SHP77 (cell line): ENCODE measurements around the gene RIGI.
"Not testable (repeated sequence)": the region's sequence is repeated elsewhere in the genome, so short reads cannot be mapped to it uniquely, and the experiment has no call there.

Experiments
- DNase-seq, 2 experiments: peaks; one replicate each; lab custom pipeline; 2025; lab: John Stamatoyannopoulos, UW

Gene RIGI

DNA sequence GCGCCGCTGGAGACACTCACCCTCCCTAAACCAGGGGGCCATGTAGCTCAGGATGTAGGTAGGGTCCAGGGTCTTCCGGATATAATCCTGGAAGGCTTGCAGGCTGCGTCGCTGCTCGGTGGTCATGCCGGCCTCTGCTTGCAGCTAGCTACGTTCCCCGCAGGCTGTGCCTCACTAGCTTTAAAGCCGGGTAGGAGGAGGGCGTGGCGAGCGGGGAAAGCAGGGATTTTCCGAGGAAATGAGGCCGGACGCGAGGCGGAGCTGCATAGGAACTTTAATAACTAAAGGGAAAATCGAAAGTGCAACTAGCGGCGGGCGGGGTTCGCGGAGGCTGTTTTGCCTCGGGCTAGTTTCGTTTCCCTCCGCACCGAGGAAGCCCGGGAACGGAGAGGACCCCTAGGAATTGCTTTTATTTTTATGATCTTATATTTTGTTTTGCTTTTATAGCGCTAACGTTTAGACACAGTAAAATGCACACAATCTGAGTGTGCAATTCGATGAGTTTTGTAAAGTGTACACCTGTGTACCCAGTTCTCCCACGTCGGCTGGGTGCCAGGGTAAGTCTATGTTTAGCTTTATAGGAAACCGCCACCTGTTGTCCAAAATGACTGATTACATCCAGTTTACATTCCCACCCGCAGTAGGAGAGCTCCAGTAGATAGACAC is at the start of gene RIGI:
Gene RIGI, minus strand, starts transcription at position 156 of the 666 bp plus-strand sequence. Its CDS starts 30 bp downstream, at position 126.
- peak; percentile 50 to 72 for DNase-seq

DNA sequence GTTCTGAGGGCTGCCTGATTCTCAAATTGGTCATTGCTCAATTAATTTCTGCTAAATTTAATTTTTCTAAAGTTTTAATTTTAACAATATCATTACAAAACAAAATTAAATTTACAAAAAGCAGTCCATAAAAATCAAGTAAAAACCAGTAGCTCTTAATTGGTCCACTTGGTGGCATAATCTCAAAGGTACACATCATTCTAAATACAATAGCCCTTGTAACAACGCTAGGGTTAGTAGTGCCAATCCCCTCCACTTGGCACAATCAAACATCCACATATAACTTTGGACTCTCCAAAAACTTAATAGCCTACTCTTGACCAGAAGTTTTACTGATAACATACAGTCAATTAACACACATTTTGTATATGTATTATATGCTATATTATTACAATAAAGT is 48.9 kb upstream of the RIGI start:
- DNase-seq = no peak

DNA sequence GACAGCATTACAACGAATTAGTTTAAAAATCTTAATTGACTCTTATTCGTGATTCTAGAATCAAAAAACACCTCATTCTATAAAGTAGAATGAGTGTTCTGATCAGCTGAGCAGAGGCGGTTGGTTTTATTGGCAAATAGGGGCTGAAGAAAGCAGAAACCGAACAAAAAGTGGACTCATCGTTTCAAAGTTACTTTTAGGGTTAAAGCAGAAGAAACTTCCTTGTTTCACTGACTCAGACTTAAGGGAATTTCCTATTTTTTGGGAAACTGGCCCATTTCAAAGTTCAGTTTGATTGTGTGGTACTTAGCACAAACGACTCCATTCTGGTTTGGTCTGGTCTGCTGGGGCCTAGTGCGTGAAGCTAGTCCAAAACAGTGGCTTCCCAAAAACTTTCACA is 47.8 kb upstream of the RIGI start:
- DNase-seq = no peak

DNA sequence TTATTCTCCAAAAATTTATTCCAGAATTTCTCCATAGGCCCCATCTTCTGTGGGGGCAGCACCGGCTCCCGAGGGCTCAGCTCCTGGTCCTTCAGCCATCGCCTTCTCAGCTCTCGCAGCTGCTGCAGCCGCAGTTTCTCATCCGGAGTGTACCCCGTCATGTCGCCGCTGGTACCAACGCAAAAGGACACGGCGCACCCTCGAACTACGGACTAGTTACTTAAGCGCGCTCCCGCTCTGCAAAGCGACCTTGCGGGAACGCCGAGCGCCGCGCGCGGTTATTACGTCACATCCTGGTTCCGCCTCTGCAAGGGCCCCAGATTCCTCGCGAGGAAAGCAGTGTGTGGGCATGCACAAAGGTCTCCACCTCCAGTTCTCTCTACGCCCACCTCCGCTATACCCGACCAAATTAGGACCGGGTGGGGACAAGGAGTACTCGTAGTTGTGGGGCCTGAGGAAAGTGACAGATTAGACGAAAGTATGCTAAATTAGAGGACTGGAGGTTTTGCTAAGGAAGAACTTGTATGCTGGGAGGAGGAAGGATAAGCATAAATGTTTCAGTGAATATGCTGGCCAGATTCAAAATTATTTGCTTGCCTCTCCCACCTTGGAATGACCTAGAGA is 47.0 kb upstream of the RIGI start, which contains the start of gene NDUFB6:
Gene NDUFB6, minus strand, starts transcription at position 260 of the 624 bp plus-strand sequence. Its CDS starts 99 bp downstream, at position 161.
- DNase-seq = peak; percentile 75 to 85

DNA sequence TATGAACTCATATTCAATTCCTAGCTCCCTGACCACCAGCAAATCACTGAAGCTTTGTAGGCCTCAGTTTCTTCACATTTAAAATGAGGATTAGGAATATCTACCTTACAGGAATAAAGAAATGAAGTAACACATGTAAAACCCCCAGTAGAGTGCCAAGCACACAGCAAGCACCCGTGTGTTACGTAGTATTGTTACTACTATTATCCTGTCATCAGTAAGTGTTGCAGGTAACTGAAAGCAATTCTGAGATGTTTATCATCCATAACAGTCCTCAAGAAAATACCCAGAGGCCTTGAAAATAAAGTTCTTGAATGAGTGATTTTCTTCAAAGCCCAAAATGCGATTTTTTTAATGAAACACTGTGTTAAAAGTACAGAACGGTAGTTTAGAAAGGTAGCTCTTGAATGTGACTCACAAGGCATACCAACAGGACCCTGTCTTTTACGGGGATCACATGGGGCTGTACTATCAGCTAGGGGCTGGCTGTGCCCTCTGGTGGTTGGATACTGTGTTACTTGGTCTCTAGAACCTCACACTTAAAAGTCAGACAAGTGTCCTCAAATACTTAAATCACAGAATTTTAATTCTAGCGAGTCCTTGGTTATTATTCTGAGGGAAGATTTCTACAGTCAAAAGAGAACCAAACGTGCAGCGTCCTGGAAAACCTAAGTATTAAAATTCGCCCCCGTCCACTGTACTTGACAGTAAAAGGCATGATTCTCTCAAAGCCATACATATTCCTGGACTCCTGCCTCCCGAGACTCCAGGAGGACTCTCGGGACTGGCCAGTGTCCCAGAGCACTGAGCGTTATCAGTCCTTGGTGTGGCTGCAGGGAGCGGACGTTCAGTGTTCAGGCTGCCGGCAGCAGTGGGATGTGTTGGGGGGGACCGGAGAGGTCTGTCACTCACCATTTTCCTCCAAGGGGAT is 46.2 kb upstream of the RIGI start:
- peak; percentile 12 to 23 for DNase-seq

DNA sequence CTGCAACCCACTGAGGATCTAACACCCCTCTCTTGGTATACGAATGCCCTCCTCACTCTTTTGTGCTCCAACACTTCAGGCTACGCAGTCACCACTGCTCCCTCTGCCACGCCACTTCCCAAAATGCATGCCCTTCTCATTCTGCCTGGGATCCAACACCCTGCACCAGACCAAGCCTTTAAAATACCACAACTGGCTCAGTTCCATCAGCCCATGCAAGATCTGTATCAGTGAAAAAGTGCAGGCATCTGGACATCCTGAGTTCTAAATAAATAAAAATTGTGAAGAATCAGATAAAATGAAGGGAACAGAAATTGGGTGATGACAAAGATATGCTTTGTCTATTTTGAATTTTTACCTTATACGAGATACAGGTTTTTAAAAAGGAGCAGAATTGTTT is 44.3 kb upstream of the RIGI start:
- DNase-seq = no peak

DNA sequence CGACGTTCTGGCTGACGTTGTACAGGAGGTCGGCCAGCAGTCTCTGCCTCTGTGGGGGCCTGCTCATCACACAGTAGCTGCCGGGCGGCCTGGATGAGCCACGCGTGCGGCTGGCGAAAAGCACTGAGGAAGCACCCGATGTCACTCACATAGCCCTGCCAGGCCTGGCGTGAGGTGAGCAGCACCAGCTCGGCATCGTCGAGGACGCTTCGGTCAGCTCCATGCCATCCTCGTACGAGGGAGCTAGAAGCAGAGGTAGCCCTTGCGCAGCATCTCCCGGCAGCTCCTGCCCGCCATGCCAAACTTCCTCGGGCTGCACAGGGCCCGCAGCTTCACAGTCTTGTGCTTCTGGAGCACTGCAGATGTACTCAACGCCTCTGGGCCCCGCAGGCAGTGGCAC is 40.8 kb upstream of the RIGI start:
- DNase-seq = no peak

DNA sequence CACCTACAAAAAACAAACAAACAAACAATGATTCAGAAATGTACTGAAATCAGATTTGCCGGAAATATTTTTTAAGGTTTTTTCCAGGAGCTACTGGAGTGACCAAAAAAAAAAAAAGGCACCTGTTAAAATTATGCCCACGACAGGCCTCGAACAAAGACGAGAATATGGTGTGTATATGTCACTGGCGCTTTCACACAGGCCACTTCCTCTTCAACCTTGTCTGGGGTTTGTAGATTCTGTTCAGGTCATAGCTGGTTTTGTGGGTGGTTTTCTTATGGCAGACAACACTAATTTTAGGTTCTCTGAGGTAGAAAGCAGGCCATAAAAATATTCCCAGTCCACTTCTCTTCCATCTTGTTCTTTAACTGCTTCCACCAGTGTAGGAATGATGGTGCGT is 40.0 kb upstream of the RIGI start:
- DNase-seq = no peak

DNA sequence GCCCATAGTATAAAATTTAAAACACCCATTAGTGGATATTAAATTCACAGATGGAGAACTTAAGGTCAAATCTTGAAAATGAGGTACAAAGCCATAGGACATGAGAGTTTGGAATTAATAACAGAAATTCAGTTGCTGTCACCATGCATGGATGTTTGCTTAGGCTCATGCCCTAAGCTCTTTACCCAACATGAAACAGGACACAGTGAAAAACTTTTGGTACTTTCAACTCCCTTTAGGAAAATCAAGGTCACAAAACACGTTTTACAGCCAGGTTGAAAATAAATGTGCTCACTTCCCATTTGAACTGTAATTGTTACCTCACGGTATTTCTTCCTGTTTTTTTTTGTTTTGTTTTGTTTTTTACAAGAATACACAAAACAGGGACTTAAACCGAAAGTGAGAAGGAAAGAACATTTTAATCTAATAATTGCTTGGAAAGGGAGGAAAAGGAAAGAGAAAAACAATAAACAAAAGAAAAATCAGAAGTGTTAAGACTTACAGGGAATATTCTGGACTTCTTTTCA is 32.5 kb upstream of the RIGI start:
- DNase-seq = no peak

DNA sequence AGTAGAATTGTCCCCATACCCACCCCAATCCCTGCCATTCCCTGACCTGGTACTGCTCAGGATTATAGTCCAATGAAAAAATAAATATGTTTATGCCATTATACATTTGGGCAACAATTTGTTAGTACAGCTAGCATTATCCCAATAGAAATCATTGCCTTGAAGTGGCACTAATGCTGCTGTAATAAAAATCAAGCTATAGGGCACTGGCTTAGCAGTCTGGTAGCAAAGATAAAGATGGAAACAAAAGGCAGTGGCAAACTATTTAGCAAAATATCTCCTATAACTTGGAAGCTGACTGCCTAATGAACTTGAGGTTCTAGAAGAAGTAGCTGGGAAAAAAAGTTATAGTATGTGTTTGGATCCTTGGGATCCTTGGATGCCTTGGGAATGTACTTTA is 28.6 kb upstream of the RIGI start:
- no peak for DNase-seq

DNA sequence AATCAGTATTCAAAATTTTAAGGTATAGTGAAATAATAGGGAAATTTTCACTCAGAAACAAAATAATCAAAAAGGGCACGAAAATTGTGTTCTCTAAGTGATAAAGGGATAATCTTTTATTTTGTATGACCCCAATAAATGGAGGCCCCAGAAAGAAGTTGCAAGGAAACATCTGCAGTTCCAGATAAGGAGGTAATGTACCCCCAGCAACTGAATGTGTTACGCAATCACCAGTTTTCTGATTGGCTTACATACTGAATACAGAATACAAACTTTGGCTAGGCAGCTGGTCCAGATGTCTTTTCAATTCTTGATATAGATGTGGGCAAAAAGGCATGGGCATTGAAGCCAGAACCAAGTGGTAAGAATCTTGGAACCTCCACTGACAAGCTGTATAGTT is 28.1 kb upstream of the RIGI start:
- DNase-seq = no peak

DNA sequence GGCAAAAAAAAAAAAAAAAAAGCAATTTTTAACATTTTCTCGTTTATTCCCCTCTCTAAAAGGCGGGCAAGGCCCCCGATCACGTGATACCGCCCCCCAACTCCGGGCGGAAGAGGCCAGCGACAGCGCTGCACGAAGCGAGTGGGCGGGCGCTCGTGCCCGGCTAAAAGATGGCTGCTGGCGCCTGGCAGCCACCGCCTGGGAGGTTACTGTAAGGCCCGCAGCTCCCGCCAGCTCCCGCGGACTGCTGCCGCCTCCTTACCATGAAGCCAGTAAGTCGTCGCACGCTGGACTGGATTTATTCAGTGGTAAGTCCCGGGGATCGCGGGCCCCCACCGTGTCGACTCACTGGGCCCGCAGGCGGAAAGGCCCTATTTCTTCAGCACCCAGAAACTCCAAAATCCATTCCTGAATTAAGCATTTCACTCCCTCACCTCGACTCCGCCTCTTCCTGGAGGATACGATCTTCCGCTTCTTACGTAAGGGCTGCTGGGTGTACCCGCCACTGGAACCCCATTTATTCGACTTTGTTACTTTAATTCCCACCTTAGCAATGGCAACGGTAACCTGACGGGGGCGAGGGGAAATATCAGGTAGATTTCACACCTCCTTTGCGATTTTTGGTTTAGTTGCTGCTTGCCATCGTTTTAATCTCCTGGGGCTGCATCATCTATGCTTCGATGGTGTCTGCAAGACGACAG is 26.3 kb upstream of the RIGI start, which contains the start of the genes SMIM27 and TOPORS:
Gene SMIM27, plus strand, starts transcription at position 156 of the 701 bp plus-strand sequence. Its CDS starts 108 bp downstream, at position 264.
Gene TOPORS, minus strand, starts transcription at position 415 of the 701 bp plus-strand sequence. Its CDS starts 150 bp downstream, at position 265.
- peak; percentile 73 to 75 for DNase-seq

DNA sequence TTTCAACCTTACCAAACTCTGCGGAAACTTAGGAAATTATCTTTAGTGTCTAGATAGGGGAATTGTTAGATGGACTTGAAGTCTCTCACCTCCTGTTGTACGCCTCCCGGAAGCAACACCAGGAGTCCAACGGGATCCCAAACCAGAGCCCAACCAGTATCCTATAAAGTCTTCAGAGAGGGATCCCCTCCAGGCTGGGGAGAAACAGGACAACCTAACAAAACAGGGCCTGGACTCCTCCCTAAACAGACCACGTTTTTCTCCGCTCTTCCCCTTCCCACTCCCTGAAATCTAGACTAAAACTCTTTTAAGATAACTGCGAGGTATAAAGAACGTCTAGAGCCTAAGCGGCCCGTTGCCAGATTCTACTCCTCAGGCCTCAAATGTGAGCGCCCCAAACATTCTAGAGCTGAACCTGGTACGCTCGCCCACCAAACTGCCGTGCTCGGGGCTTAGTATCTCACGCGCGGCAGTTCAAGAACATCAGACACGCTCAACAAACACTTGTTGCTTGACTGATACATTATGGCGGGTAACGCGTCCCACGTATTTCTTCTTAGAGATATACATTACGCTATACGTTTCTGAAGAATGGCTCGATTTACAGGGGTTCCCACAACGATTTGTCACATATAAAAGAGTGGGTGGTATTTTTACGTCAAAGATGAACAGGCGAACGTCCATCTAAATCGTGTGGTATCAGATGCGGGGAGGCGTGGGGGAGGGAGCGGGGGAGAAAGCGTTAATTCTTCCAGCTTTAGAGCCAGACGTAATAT is 25.5 kb upstream of the RIGI start:
- DNase-seq = peak; percentile 13 to 25

DNA sequence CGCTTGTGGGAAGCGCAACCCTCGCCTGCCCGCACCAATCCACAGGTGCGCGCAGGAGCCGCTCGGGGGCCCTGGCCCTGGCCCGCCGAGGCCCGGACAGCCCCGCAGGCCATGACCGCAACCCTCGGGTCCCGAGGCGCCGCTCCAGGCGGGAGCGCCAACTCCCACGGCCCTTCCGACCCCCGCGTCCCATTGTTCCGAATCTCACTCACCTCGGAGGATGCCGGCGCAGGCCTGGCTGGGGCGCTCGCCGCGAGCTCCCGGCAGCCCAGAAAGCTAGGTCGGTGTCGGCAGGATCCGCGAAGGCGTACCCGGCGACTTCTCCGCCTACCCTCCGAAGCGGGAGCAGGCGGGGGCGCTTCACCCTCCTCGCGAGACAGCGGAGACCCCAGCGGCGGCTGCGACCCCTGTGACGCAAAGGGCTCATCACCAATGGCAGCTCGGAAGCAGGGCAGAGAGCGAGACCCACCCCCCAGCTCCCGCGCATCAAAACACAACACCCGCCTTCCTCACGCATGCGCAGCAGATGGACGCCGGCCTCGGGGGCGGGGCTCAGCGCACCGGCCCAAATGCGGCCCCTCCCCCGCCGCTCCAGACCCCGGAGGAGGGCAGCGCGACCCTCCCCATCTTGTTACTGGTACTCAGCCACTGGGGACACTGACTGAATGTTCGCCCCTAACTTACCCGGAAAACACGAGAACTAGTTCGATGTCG is 24.7 kb upstream of the RIGI start:
- DNase-seq = peak; percentile 64 to 84

DNA sequence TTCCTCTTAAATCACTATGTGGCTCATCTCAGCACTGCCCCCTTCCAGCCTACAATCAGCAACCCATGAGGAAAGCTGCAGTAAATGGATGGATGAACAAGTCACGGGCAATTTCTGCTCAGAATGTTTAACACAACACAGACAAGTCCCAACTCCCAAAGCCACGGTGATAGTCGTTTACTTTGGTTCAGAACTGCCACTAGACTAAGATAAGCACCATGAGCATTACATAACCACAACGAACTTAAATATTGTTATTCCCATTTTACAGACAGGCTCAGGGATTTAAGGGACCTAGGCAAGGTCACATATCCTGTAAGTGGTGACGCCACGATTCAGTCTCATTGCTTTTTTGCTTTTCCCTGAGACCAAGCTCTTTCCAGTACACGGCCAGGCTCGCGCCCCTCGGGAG is 24.2 kb upstream of the RIGI start:
- DNase-seq = no peak

DNA sequence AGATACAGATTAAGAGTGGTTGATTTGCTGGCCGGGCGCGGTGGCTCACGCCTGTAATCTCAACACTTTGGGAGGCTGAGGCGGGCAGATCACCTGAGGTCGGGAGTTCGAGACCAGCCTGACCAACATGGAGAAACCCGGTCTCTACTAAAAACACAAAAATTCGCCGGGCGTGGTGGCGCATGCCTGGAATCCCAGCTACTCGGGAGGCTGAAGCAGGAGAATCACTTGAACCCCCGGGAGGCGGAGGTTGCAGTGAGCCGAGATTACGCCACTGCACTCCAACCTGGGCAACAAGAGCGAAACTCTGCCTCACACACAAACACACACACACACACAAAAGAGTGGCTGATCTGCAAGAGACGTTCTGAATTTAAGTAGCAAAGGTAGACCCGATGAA is 22.2 kb upstream of the RIGI start:
- not testable (repeated sequence) for DNase-seq

DNA sequence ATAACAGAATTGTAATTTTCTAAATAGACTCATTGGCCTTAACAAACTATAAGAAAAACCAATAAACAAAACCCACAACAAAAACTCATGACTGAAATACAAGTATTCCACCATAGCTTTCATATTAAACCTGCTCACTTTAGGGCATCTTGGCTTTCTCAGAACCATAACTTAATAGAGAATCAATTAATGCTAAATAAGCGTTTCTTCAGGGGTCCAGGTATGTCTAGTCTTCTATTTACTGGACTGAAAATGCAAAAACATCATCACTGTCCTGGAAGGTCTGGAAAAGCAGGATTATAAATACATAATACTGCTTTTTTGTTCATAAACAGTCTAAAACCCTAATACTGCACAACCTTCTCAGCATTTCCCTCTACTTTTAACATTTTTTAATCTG is 19.9 kb upstream of the RIGI start:
- DNase-seq = no peak

DNA sequence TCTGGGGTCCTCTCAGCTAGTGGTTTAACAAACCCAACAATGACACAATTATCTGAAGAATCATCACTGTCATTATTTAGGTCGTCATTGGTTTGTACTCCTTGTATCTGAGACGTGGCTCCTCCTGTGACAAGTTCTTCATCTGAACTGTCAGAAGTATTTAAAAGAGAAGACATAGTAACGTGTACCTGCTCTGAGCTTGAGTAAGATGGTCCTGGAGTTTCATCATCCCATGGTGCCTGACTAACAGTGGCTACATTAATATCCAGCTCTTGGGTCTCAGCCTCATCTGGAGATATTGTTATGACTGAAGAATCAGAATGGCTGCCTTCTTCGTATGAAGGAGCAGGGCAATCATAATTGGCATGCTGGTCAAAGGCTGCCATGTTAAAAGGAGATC is 17.1 kb upstream of the RIGI start:
- no peak for DNase-seq

DNA sequence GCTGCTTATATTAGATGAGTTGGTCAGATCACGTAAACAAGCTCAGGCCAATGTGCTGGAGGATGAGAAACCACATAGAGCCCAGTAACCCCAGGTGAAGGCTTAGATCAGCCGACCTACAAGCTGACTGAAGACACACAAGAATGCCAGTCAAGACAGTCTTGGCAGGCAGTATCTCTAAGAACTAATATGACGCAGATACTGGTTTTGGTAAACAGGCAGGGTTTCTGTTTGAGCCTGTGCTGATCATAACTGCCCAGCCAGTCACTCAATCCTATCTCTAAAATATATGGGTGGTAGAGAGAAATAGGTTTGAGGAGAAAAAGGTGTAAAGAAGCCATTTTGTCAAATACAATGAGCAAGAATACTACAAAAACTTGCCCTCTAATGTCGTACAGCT is 7.8 kb upstream of the RIGI start:
- DNase-seq = no peak

DNA sequence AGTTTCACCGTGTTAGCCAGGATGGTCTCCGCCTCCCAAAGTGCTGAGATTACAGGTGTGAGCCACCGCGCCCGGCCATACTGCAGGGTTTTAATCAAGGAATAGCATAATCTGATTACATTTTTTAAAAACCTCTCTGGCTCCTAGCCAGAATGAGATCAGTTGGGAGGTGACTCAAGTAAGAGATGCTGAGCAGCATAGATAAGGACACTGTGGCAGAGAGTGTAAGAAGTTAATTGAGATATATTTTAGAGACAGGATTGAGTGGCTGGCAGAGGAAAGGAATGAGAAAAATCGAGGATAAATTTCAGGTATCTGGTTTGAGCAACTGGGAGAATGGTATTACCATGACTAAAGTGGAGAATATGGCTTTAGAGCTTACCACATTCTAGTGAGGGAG is 7.3 kb upstream of the RIGI start:
- no peak for DNase-seq
